Measurements from ENCODE around the gene EFTUD2.

DNA sequence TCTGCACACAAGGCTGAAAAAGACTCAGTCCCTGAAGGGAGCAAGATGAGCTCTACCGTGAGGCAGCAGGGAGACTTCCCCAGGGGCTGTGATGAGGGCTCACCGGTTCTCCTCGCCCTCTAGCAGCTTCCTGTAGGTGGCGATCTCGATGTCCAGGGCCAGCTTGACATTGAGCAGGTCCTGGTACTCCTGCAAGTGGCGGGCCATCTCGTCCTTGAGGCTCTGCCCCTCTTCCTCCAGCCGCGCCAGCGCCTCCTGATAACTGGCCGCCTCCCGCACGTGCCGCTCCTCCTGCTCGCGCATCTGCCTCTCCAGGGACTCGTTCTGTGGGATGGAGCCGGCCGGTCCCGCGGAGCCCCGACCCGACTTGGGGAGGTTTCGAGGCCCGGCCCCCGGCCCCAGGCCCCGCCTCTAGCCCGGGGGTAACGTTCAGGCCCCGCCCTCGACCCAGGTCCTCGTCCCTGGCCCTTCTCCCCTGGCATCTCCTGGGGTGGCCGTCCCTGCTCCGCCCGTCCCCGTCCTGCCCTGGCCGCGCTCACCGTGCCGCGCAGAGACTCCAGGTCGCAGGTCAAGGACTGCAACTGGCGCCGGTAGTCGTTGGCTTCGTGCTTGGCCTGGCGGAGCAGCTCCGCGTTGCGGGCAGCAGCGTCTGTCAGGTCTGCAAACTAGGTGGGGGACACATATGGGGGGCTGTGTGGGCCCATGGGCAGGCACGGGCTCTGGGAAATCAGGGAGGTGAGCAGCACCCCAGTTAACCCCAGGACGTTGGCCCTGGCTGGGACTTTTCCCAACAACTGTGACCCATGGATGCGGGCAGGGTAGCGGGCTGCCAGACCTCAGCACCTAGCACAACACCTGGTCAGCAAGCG lies 12.1 kb upstream of the EFTUD2 start:
- TF ChIP-seq POLR2A (IDR thresholded peaks at IDR 0.05; ENCODE audit: low read length) (no peak), GATA1 (IDR thresholded peaks at IDR 0.05; ENCODE audit: low read depth, low read length) (no peak)
